OCI-LY3 (cell line): ENCODE measurements around the gene BEGAIN.

ENCODE experiments used
- EZH2phosphoT487 ChIP-seq: fragments of 200-600 bp; shearing (Covaris generic); IDR thresholded peaks from 2 replicates; pipeline ENCODE4 v1.6.1; 2018; ENCODE audit warnings: antibody characterized with exemption, mixed run types, low read depth
- TF ChIP-seq, protein P1 (sequence below): fragments of 200-600, 300-600 bp; sonication (generic); IDR thresholded peaks from 2 replicates; pipeline ENCODE4 v1.5.1; 2014; ENCODE audit warnings: antibody characterized with exemption, low read length, low read depth

DNA sequence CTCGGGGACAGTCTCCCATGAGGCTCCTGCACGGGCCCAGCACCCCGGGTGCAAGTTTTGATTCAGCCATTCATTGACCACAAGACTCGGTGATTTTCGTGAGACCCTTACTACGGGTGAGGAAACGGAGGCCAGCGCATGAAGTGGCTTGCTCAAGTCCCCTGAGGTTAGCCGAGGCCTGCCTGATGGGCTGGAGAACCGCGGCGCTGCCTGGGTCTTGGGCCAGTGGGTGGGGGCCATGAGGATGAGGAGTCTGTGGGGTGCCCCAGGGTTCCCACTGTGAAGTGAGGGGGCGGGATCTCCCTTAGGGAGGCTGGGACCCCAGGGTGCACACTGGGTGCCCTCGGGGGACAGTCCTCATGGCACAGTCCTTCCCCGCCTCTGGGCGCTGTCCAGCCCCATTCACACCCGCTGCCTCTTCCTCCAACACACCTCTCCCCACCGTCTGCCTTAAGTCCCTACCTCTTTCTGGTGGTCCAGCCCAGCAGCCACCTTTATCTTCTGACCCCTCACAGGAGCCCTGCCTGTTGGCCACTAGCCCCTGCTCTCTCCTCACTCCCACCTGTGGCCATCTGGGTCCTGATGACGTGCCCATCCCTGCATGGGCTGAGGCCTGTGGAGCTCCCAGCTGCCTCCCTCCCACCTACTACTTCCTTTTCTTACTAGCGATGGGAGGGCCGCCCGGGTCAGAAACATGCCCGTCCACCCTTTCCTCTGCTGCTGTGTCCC lies 16.3 kb downstream of the BEGAIN start:
- TF ChIP-seq, protein P1, sequence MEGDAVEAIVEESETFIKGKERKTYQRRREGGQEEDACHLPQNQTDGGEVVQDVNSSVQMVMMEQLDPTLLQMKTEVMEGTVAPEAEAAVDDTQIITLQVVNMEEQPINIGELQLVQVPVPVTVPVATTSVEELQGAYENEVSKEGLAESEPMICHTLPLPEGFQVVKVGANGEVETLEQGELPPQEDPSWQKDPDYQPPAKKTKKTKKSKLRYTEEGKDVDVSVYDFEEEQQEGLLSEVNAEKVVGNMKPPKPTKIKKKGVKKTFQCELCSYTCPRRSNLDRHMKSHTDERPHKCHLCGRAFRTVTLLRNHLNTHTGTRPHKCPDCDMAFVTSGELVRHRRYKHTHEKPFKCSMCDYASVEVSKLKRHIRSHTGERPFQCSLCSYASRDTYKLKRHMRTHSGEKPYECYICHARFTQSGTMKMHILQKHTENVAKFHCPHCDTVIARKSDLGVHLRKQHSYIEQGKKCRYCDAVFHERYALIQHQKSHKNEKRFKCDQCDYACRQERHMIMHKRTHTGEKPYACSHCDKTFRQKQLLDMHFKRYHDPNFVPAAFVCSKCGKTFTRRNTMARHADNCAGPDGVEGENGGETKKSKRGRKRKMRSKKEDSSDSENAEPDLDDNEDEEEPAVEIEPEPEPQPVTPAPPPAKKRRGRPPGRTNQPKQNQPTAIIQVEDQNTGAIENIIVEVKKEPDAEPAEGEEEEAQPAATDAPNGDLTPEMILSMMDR: no peak
- TF ChIP-seq EZH2phosphoT487: no peak
